Activated naive CD4-positive, alpha-beta T cell (primary cell): ENCODE data around the gene DIPK1A.

ENCODE experiments used
- DNase-seq, 4 experiments: peaks; one replicate each; lab custom pipeline; 2025; lab: John Stamatoyannopoulos, UW

The DIPK1A gene

DNA sequence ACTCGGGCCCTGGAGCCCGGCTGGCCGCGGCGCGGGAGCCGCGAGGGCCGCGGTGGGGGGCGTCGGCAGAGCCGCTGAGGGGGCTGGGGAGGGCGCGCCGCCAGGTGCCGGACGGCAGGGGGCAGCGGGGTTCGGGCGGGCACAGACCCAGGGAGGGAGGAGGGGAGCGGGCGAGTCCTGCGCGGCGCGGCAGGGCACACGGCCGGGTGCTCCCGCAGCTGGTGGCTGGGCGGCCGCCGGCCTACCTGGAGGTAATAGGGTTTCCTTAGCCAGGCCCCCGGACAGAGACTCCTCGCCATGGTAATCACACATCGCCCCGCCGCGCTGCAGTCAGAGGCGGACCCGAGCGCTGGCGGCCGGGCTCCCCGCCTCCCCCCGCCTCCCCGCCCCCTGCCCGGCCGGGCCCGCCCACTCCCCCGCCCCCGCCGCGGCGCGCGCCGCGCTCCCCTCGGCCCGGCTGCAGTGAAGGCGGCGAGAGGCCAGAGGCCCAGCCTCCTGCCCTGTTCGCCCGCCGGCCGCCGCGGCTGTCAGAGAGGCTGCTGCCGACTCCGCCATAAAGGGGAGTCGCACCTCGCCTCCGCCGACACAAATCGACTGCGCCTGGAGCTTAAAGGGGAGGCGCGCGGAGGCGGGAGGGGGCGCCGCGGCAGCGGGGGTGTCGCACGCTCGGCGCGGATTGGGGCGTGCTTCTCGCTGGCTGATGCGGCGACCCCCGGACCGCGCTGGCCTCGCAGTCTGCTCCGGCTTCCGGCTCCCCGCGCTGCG lies at the start of gene DIPK1A:
TSS of gene DIPK1A (minus strand) at position 332 of the 765 bp plus-strand sequence. CDS start at position 299, 33 bp downstream.
- DNase-seq = peak; percentile 32 to 75 (median 49)

DNA sequence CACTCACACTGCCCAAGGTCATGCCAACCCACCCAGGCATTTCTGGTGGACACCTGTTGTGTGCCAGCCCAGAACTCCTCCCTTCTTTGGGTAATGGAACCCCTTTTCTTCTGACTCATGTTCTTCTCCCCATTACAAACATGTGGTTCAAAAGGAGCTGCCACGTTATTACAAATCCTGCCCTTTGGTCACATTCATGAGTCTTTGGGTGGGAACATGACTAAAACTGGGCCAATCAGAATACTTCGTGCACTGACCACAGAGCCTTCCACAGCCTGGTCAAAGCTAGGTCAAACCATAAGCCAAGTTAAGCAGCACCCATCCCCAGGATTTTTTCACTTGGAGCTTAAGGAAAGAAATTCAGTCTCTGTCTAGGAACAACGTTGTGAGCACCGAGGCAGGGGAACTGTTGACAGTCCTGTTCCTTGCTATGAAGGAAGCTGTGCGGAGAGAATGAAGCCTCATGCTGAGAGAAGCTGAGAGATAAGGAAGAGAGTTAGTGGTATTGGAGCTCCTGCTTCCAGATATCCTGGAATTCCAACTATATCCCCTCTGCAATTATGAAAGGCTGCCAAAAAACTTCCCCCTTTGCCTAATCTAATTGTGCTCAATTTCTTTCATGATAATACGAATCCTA lies 46.8 kb upstream of the DIPK1A start:
- no peak for DNase-seq

DNA sequence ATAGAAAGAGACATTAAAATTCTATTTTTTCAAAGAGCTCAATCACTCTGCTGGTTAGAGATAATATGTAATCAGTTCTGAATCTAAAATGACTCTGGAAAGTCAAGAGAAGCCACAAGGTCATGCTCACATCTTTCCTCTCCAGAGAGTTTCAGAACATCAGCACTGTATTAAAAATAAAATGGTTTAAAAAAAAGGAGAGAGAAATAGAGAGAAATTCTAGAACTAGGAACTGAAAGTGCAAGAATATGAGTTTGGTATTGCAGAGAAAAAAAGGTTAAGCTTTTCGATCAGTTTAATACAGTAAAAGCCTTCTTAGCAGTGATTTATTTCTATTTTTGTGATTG lies 44.0 kb upstream of the DIPK1A start:
- DNase-seq = no peak

DNA sequence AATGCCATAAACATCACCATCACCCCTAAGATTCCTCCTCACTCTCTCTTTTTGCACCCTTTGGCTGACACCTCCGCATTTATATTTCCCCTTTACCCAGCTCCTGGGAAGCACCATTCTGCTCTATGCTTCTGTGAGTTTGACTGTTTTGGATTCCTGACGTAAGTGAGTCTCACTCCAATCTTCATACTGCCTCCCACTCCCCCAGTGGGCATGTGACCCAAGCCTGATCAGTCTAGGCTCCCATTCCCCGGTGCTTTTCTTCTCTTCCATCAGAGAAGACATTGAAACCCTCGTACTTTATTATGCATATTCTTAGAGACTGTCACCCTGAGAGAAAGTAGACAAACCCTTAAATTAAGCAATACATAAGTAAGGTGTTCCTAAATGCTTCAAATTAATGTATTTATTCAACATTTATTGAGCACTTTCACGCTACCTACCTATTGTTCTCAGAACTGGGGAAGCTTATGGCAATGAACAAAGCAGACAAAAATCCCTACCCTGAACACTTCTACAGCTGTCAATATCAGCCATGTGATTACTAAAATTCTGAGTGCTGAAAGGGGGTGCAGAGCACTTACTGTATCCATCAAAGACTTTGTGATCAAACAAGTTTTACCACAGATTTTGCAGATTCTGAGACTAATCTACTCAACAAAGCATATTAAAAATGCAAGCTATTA lies 43.4 kb upstream of the DIPK1A start:
- DNase-seq = no peak

DNA sequence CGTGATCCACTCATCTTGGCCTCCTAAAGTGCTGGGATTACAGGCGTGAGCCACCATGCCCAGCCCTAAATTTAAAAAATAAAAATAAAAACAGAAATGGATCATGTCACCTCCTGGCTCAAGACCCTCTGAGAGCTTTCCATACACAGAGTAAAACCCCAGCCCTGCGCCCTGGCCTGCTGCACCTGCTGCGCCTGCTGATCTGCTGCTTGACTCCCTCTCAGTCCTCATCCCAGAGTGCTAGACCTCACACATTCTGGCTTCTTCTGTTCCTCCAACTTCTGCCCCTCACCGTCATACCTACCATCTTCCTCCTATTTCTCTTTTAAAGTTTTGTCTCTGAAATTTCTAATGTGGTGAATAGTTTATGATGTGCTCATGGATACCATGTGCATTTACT lies 42.7 kb upstream of the DIPK1A start:
- no peak for DNase-seq

DNA sequence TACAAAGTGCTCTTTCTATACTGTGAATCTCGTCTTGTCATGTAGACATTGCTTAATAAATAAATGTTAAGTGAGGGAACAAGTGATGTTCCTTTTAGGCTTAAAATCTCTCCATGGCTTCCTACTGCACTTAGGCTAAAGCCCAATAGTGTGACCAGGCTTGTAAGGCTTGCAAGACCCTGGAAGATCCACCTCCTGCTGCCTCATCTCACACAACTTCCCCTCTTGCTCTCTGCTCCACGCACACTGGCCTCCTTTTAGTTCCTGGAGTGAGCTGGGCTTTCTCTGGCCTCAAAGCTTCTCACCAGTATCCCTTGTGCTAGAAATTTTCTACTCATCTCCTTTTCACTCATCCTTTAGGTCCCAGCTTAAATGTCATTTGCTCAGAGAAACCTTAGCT lies 41.5 kb upstream of the DIPK1A start:
- DNase-seq = no peak

DNA sequence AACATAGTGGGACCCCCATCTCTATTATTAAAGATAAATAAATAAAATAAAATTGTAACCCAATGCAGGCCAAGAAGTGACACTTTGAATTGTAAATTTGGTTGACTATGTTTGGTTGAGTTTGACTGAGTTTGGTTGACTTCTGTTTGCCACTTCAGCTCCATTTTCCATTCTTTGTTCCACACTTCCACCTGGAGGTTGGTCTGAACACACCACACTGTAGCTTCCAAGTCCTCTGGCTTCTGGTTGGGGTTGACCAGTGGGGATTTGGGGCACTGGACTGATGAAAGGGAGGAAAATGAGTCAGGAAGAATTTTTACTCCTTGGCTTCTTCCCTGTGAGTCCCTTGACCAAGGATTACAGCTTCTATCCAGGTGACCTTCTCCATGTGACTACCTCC lies 40.6 kb upstream of the DIPK1A start:
- no peak for DNase-seq

DNA sequence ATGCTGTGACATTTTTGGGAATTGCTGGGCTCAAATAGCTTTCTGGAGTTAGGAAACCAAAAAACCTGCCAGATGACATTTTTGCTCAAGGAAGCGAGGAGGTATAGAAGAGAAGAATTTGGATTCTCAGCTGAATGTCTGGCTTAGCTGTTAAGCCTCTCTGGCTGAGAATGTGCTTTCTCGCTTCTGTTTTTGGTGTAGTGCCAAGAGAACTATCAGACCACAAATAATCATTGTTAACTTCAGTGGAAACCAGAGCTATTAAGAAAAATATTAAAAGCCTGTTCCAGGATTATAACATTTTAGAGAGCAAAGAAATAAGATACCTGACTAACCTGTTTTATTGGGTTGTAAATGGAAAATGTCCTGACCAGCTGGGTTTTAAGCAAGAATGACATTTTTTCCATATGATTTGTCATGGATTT lies 39.5 kb upstream of the DIPK1A start:
- DNase-seq = no peak

DNA sequence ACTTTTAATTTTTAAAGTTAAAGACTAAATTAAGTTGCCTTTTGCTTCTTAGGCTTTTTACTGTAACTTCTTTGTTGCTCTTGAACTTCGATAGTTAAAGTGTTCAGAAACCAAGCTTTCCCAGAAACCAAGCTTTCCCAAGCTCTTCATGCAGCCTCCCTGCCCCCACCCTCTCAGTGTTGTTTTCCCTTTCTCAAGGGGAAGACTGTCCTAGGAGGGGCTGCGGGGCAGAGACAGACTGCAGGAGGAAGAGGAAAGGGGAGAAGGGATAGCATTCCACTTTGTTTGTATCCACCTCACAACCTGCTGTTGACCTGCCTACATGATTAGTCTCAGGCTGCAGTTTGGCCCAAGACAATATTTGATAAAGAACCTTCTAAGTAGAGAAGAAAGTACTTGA lies 39.0 kb upstream of the DIPK1A start:
- DNase-seq = no peak

DNA sequence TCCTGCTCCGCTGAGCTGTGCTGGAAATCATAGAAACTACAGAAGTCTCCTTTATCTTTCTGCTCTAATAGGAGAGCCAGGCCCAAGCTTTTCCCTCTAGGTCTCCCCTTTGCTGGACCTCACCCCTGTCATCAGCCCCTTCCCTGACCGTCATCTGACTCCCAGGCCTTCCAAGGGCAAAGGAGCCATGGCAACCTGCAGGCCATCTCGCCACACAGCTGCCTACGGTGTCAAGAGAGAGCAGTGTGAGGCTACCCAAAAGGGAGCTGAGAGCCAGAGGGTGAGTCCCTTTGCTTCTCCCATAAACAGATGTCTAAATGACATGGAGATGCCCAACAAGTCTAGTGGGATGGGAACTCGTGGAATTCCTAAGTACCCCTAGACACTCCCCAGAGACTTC lies 37.6 kb upstream of the DIPK1A start:
- no peak for DNase-seq

DNA sequence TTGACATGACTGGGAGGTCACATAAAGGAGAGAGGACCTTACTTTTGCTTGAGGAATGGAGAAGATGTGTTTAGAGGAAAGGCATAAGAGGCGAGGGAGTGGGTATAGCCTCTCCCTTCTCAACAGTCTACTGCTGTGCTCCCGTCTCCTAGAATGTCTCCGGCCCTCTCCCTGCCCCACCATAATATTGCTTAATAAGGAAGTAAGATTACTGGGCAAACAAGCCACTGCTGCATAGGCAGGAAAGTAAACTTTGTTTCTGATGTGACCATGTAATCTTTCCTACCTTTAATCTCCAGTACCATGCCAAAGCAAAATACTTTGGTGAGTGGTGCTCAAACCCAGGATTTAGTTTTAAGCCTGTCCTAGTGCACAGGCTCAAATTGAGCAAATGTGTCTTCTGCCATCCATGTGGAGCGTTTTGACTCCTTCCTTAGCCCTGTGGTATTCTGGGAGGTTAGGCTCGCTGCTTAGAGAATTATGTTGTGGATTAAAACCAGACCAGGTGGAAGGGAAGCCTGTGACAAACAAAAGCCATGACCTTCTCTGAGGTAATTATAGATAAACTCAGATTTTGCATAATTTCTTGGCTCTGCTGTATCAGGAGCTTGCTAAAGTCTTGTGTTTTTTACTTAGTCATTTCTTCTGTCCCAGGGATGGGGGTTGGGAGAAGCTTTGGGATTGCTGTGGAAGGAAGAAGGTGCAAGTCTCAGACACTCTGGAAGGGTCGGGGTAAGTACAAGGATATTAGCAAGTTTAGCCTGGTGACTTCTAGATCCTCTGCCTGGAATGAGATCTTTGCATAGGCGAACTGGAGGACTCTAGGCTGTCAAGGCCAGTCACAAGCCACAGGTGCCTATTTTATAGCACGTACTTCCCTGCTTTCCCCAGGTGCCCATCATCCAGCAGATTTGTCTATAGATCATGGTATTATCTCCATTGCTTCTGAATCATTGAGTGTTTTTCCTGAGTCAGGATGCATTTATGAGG lies 34.5 kb upstream of the DIPK1A start:
- DNase-seq = no peak

DNA sequence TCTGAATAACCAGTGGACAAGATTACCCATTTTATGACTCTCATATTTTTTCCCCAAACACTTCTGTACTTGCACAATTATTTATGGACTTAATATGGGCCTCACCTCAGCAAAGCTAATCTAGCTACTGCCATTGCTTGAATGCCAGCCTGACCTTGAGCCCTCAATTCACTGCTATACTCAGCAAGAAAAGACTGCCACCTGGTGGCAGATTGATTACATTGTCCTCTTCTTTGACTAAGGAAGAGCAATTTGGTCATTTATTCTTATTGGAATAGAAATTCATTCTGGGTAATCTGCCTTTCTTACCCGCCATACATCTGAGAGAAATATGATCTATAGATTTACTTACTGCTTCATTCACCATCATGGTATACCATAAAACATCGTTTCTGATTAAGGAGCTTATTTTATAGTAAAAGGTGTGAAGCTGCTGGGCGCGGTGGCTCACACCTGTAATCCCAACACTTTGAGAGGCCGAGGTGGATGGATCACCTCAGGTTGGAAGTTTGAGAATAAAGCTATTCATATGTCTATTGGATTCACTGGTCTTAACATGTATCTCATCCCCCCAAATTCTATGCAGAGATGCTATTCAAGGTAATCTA lies 32.9 kb upstream of the DIPK1A start:
- peak in 1 of 4 experiments; percentile 18 for DNase-seq

DNA sequence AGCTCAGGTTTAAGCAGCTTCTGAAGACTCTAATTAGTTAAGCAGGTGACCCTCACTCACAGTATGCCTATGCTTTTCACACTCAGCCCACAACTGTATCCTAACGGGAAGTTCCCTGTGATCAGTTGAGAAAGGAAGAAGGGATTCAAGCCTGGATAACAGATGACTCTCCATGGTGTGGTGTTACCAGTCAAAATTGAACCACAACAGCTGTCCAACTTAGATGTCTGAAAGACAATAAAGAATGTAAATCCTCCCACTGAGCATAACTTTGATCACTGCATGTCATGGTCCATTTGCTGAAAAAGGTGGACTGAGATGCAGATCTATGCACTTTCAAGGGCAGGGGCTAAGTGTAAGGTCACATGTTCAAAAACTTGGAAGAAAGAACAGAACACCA lies 32.3 kb upstream of the DIPK1A start:
- no peak for DNase-seq

DNA sequence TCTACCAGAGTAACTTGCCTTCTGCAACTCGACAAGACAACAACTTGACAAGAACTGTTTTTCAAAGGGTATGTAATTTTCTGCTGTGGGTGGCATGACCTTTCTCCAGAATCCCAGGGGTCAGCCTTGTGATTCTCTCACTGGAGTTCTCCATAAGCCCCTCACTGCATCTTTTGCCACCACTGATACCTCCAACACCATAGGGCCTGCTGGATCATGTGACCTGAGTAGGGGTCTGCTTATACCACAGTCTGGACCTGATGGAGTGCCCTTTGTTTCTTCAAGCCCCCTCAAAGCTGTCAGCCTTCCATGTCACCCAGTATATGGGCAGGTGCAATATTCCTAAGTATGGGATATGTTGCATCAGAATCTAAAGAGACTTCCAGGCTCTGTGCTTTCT lies 31.6 kb upstream of the DIPK1A start:
- DNase-seq = no peak

DNA sequence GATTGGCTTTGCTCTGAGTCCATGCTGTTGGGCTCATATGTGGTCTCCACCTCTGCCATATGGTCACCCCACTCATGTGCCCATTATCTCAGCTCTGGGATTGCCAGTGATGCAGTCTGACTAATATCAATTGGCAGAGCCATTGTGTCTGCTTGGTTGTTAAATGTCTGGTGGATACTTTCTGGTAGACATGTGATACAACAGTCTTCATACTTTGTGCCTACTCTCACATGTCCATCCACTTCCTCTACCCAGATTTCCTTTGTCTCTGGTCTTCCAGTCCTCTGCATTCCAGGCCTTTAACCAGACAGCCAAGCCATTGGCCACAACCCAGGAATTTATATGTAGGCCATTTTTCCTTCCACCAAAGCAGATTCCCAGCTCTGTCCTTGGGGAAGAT lies 30.8 kb upstream of the DIPK1A start:
- DNase-seq = no peak

DNA sequence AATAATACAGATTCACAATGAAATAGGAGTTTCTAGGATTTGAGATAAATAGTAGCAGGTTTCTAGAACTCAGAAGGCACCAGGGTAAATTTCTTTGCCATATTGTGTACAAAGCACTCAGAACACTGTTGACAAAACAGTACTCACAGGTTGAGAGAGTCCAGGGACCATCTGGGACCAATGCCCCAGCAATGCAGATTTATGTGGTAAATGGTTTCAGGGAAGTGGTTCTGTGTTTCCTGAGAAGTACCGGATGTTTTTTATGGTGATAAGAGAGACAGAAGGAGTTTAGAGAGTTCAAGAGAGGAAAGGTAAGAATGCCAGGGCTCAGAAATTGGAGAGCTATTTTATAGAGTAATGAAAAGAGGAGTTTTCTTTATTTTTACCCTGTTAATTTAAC lies 29.6 kb upstream of the DIPK1A start:
- no peak for DNase-seq

DNA sequence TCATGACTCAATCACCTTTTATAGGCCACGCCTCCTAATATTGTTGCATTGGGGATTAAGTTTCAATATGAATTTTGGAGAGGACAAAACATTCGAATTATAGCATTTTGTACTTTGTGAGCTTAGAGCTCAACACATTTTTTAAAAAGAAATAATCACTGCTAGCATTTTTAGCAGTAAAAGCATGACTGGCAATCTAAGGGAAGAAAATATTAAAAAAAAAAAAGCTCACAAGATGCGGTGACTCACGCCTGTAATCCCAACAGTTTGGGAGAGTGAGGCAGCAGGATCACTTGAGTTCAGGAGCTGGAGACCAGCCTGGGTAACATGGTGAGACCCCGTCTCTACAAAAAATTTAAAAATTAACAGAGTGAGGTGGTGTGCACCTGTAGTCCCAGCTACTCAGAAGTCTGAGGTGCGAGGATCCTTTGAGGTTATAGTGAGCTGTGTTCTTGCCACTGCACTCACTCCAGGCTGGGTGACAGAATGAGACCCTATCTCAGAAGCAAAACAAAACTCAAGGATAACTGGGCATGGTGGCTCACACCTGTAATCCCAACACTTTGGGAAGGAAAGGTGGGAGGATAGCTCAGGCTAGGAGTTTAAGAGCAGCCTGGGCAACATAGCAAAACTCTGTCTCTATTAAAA lies 28.8 kb upstream of the DIPK1A start:
- DNase-seq = no peak

DNA sequence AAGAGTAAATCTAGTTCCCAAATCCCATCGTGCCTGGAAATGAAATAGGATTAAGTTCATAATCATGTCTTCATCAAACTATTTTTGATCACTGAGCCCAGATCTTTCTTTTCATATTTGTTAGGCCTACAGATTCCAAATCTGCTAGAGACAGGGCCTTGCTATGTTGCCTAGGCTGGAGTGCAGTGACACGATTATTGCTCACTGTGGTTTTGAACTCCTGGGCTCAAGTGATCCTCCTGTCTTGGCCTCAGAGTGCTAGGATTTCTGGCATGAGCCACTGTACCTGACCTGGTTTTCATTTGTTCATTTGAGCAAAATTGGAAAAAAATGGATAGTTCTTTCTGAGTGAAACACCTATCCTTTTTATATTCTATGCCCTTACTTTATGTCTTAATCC lies 28.0 kb upstream of the DIPK1A start:
- no peak for DNase-seq

DNA sequence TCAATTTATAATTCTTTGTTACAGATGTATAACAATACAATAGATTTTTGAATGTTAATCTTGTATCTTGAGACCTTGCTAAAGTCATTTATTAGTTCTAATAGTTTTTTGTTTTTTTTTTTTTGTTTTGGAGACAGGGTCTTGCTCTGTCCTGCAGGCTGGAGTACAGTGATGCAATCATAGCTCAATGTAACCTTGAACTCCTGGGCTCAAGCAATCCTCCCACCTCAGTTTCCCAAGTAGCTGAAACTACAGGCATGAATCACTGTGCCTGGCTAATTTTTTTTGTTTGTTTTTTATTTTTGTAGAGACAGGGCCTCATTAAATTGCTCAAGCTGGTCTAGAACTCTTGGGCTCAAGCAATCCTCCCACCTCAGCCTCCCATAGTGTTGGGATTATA lies 26.2 kb upstream of the DIPK1A start:
- DNase-seq = no peak

DNA sequence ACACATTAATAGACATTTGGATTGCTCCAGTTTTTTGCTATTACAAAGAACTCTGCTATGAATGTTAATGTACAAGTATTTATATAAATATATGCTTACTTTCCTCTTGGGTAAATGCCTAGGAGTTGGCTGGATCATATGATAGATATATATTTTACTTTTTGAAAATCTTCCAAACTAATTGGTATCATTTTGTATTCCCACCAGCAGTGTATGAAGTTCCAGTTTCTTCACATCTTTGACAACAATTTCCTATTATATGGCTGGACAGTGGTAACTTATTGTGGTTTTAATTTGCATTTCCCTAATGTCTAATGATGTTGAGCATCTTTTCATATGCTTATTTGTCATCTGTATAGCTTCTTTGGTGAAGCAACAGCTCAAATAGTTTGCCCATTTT lies 23.8 kb upstream of the DIPK1A start:
- DNase-seq = no peak
